Ishikawa (cell line): Measurements from ENCODE around the gene SIGLEC12.

Source experiments
- CEBPB ChIP-seq: IDR thresholded peaks from 2 replicates; pipeline ENCODE4 v1.6.1; 2012
- CREB1 ChIP-seq: IDR thresholded peaks from 2 replicates; pipeline ENCODE4 v1.6.1; 2012; ENCODE audit warnings: low read depth
- EGR1 ChIP-seq: IDR thresholded peaks from 2 replicates; pipeline ENCODE4 v1.6.1; 2012
- EP300 ChIP-seq: IDR thresholded peaks from 2 replicates; pipeline ENCODE4 v1.6.1; 2012; ENCODE audit warnings: borderline replicate concordance
- FOXM1 ChIP-seq: IDR thresholded peaks from 2 replicates; pipeline ENCODE4 v1.6.1; 2012; ENCODE audit warnings: low read depth, borderline replicate concordance
- NFIC ChIP-seq: IDR thresholded peaks from 2 replicates; pipeline ENCODE4 v1.6.1; 2012
- RAD21 ChIP-seq: IDR thresholded peaks from 2 replicates; pipeline ENCODE4 v1.6.1; 2012; ENCODE audit warnings: low read depth
- TAF1 ChIP-seq: IDR thresholded peaks from 2 replicates; pipeline ENCODE4 v1.6.1; 2012; ENCODE audit warnings: low read depth, mild to moderate bottlenecking
- TCF12 ChIP-seq: IDR thresholded peaks from 2 replicates; pipeline ENCODE4 v1.6.1; 2012; ENCODE audit warnings: low read depth
- TEAD4 ChIP-seq: IDR thresholded peaks from 2 replicates; pipeline ENCODE4 v1.6.1; 2012
- YY1 ChIP-seq: IDR thresholded peaks from 2 replicates; pipeline ENCODE4 v1.6.1; 2012; ENCODE audit warnings: low read depth
- ZBTB7A ChIP-seq: IDR thresholded peaks from 2 replicates; pipeline ENCODE4 v1.6.1; 2012; ENCODE audit warnings: low read depth
- TF ChIP-seq, protein P1 (sequence below): IDR thresholded peaks from 2 replicates; pipeline ENCODE4 v1.6.1; 2012
- TF ChIP-seq, protein P2 (sequence below): IDR thresholded peaks from 2 replicates; pipeline ENCODE4 v1.6.1; 2012; ENCODE audit warnings: low read depth, mild to moderate bottlenecking

DNA sequence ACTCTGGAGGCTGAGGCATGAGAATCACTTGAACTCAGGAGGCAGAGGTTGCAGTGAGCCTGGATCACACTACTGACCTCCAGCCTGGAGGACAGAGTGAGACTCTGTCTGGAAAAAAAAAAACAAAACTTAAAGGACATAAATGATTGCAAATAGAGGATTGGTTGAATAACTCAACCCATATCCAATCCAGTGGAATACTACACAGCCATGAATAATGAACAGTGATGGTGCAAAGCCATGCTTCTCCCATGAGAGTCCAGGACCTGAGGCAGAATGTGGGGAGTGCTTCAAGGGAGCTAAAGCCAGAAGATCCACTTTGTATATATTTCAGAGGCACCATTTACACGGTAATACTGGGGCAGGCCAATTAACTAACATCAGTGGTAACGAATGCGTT, 25.4 kb downstream of the SIGLEC12 start:
- no peak for TF ChIP-seq EP300
- TF ChIP-seq ZBTB7A: no peak
- TF ChIP-seq CEBPB: no peak
- TF ChIP-seq FOXM1: no peak
- TF ChIP-seq YY1: no peak
- no peak for TF ChIP-seq TCF12
- TF ChIP-seq, protein P1, sequence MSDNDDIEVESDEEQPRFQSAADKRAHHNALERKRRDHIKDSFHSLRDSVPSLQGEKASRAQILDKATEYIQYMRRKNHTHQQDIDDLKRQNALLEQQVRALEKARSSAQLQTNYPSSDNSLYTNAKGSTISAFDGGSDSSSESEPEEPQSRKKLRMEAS: no peak
- no peak for TF ChIP-seq NFIC
- no peak for TF ChIP-seq RAD21
- TF ChIP-seq, protein P2, sequence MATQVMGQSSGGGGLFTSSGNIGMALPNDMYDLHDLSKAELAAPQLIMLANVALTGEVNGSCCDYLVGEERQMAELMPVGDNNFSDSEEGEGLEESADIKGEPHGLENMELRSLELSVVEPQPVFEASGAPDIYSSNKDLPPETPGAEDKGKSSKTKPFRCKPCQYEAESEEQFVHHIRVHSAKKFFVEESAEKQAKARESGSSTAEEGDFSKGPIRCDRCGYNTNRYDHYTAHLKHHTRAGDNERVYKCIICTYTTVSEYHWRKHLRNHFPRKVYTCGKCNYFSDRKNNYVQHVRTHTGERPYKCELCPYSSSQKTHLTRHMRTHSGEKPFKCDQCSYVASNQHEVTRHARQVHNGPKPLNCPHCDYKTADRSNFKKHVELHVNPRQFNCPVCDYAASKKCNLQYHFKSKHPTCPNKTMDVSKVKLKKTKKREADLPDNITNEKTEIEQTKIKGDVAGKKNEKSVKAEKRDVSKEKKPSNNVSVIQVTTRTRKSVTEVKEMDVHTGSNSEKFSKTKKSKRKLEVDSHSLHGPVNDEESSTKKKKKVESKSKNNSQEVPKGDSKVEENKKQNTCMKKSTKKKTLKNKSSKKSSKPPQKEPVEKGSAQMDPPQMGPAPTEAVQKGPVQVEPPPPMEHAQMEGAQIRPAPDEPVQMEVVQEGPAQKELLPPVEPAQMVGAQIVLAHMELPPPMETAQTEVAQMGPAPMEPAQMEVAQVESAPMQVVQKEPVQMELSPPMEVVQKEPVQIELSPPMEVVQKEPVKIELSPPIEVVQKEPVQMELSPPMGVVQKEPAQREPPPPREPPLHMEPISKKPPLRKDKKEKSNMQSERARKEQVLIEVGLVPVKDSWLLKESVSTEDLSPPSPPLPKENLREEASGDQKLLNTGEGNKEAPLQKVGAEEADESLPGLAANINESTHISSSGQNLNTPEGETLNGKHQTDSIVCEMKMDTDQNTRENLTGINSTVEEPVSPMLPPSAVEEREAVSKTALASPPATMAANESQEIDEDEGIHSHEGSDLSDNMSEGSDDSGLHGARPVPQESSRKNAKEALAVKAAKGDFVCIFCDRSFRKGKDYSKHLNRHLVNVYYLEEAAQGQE: no peak
- no peak for TF ChIP-seq TAF1
- no peak for TF ChIP-seq CREB1
- TF ChIP-seq EGR1: no peak
- no peak for TF ChIP-seq TEAD4
